Thyroid gland (tissue), 4 donors: ENCODE data around the gene POLK. TPM values are rescaled to one million over a fixed set of nuclear protein-coding genes. Genes with fewer than 3 reads are reported as not detected.
"Not testable (repeated sequence)": the region's sequence is repeated elsewhere in the genome, so short reads cannot be mapped to it uniquely, and the experiment has no call there.

ENCODE experiments used
- DNase-seq, 2 donors: peaks; one replicate each; pipeline ENCODE4 v3.0.0-alpha.2; 2019
- H3K27ac ChIP-seq, 3 donors: fragments of 200-600 bp; sonication (generic); 1 replicate in 2 of 3; 2 replicates in 1 of 3; pipeline ENCODE4 v1.5.1; 2016 to 2019; ENCODE audit warnings: mild to moderate bottlenecking in 1 of 3, moderate library complexity in 1 of 3
- H3K27me3 ChIP-seq: fragments of 200-600 bp; sonication (generic); one replicate; pipeline ENCODE4 v1.5.1; 2019
- H3K36me3 ChIP-seq, 2 donors: fragments of 200-600 bp; sonication (generic); one replicate each; pipeline ENCODE4 v1.5.1; 2016 to 2019
- H3K4me1 ChIP-seq, 2 donors: fragments of 200-600 bp; sonication (generic); one replicate each; pipeline ENCODE4 v1.5.1; 2017 to 2019
- H3K4me3 ChIP-seq, 3 donors: fragments of 200-600 bp; sonication (generic); replicated peaks in 1 of 3; 1 replicate in 2 of 3; 2 replicates in 1 of 3; pipeline ENCODE4 v1.5.1; 2016; ENCODE audit warnings: mild to moderate bottlenecking in 1 of 3
- H3K9me3 ChIP-seq: fragments of 200-600 bp; sonication (generic); one replicate; pipeline ENCODE4 v1.5.1; 2017
- CTCF ChIP-seq, 6 experiments: fragments of 200-600 bp in 3 of 6; fragments of 450-650 bp in 3 of 6; sonication (generic) in 3 of 6; IDR thresholded peaks; one replicate each; pipeline ENCODE4 v1.5.1; 2016 to 2019; ENCODE audit warnings: antibody characterized with exemption in 6 of 6, mild to moderate bottlenecking in 2 of 6, inconsistent platforms in 1 of 6, moderate library complexity in 1 of 6
- POLR2A ChIP-seq, 2 donors: fragments of 450-650 bp; IDR thresholded peaks; one replicate each; pipeline ENCODE4 v1.6.1; 2017; ENCODE audit warnings: antibody characterized with exemption in 2 of 2, mild to moderate bottlenecking in 2 of 2, moderate library complexity in 1 of 2
- WGBS, 2 donors: methylation state at CpG; one replicate each; pipeline ENCODE4 v1.1.5; 2017; 5-methylcytosine and 5-hydroxymethylcytosine counted together
- intact Hi-C: fragments of 100-400 bp; cut with DNase I; formaldehyde crosslinking; loops from one replicate; pipeline ENCODE4 v1.15.1; 2023
- total RNA-seq, 4 donors: library from RNA; depleted of rRNA; stranded (reverse); fragments of >200 nt; gene quantifications; one replicate each; pipeline ENCODE4 v1.2.3, GENCODE V29; 2016

Gene POLK
- total RNA-seq, 4 donors from 2014 or later, result 49.8 to 74.5 (median 63.3) TPM

DNA sequence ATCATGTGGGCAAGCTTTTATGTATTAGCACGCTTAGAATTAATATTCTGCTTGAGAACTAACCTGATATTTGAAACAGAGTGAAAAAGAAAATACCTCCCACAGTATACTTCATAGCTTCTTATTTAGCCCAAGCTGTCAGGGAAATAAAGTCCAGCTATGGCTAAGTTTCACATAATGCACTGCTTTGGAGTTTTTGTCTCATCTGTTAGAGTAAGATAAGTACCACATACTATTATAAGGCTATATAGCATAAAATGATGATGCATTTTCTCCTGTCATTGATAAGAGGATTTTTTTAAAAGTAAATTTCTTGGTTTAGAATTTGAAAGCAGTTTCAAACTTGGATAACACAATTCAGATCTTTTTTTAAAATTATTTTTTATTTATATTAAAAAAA, 97.2 kb downstream of the POLK start:
- no peaks in the 10 kb centered on the region for H3K9me3 ChIP-seq
- no peak for TF ChIP-seq POLR2A (IDR thresholded peaks at IDR 0.05)
- TF ChIP-seq CTCF (IDR thresholded peaks at IDR 0.05), result no peak
- intact Hi-C loops, result no loop called here
- no peak overlapping the region for H3K27ac ChIP-seq
- 91 to 96% methylated on average over 1 of the region's 1 CpG for WGBS, 2 donors
- H3K4me1 ChIP-seq, result peaks cover 9 to 22% of the 10 kb centered on the region in 2 donors
- no peak for DNase-seq
- no peaks in the 10 kb centered on the region for H3K36me3 ChIP-seq
- no peak overlapping the region for H3K4me3 ChIP-seq
- no peaks in the 10 kb centered on the region for H3K27me3 ChIP-seq

DNA sequence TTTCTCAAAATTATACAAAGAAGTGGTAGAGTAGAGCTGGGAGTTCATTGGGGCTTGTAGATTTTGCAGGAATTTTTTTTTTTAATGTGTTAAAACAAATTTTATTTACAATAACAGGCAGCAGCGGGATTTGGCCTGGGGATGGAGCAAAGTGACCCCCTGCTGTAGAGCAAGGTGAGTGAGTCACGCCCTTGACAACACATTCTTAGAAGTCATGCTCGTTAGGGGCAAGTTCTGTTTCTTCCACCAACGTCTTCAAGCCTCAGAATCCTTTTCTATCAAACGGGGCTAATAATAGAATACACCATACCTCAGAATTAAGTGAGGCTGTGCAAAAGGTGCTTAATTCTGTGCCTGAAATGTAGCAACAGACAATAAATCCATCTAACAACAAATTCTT, 98.5 kb downstream of the POLK start:
- no peak for DNase-seq
- no peak overlapping the region for H3K27ac ChIP-seq
- intact Hi-C loops, result no loop called here
- H3K4me1 ChIP-seq, result peaks cover 9 to 22% of the 10 kb centered on the region in 2 donors
- no peaks in the 10 kb centered on the region for H3K27me3 ChIP-seq
- no peak overlapping the region for H3K4me3 ChIP-seq
- no peak for TF ChIP-seq POLR2A (IDR thresholded peaks at IDR 0.05)
- WGBS, 2 donors, result 92% methylated on average over 5 of the region's 5 CpGs
- no peaks in the 10 kb centered on the region for H3K9me3 ChIP-seq
- H3K36me3 ChIP-seq, result no peaks in the 10 kb centered on the region

GRCh38 chr5:75610859-75611310, 99.2 kb downstream of the POLK start:
- Histone ChIP-seq H3K27ac (peak overlapping the region in 1 of 3 donors; percentile 67), H3K4me3 (peak overlapping the region in 1 of 3 donors; percentile 52), H3K4me1 (peaks cover 9 to 22% of the 10 kb centered on the region in 2 donors)
- H3K9me3 ChIP-seq, H3K27me3 ChIP-seq, H3K36me3 ChIP-seq, intact Hi-C loops: not testable (repeated sequence)
- DNase-seq, result peak; percentile 25 to 30
- 27 to 28% methylated on average over 11 of the region's 11 CpGs for WGBS, 2 donors

DNA sequence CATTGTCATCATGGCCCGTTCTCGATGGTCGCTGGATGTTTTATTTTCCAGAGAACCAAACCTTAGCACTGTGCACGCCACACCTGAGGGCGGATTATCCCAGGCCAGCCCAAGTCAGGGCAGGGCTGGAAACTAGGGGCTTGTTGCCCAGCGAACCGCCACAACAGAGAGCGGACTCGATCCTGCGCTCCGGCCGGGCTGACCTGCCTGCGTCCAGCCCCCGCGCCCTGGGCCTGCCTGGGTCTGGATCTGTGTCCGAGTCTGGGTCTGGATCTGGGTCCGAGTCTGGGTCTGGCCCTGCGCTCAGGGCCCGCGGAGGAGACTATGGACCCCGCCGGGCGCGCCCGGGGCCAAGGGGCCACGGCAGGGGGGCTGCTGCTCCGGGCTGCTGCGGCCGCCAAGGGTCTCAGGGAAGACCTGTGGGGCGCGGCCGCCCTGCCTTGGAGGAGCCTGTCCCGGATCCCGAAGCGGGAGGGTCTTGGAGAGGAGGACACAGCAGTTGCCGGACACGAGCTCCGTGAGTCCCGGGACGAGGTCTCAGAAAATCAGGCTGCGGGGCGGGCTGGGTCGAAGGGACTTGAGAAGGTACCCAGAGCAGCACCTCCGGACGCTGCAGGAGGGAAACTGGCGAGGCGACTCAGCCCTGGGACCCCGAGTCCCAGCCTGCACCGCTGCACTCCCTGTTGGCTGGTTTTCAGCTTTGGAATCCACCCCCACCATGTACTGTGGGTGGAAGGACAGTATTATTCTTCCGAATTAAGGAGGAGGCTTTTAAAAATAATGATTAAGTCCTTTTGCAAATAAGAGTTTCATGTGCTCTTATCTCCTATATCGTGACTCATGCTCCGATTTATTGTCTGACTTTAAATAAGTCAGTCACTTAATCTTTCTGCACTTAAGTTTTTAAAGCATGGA, 99.9 kb downstream of the POLK start, which contains the start of gene ANKDD1B:
TSS of gene ANKDD1B (plus strand) at position 143 of the 915 bp plus-strand sequence. CDS start at position 325, 182 bp downstream.
- Histone ChIP-seq H3K27me3 (no peaks in the 10 kb centered on the region), H3K9me3 (no peaks in the 10 kb centered on the region), H3K36me3 (no peaks in the 10 kb centered on the region), H3K27ac (peak within 1 kb of the TSS in 2 of 3 donors; percentile 58 to 67), H3K4me1 (peaks cover 9 to 22% of the 10 kb centered on the region in 2 donors), H3K4me3 (peak within 1 kb of the TSS; percentile 22 to 52 (median 34))
- DNase-seq, result peak; percentile 53 to 58
- TF ChIP-seq CTCF (IDR thresholded peaks at IDR 0.05), result no peak
- no peak for TF ChIP-seq POLR2A (IDR thresholded peaks at IDR 0.05)
- WGBS, 2 donors, result 2 to 4% methylated on average over 39 to 44 of the region's 52 CpGs
- intact Hi-C loops, result no loop called here

- Histone ChIP-seq H3K4me3 (peak overlapping the region in 2 of 3 donors; percentile 34 to 52), H3K27ac (peak overlapping the region in 1 of 3 donors; percentile 58), H3K4me1 (peaks cover 9 to 19% of the 10 kb centered on the region in 2 donors), H3K9me3 (no peaks in the 10 kb centered on the region), H3K27me3 (no peaks in the 10 kb centered on the region), H3K36me3 (no peaks in the 10 kb centered on the region)
- DNase-seq, result no peak
- intact Hi-C loops, result no loop called here
- 12 to 26% methylated on average over 11 to 12 of the region's 12 CpGs for WGBS, 2 donors
- TF ChIP-seq POLR2A (IDR thresholded peaks at IDR 0.05), result no peak
- no peak for TF ChIP-seq CTCF (IDR thresholded peaks at IDR 0.05)
These were observed 100.5 kb downstream of the POLK start for GRCh38 chr5:75612226-75612569.

GRCh38 chr5:75612901-75613300, 101.2 kb downstream of the POLK start:
- 94 to 97% methylated on average over 3 of the region's 3 CpGs for WGBS, 2 donors
- intact Hi-C loops, result no loop called here
- H3K4me1 ChIP-seq, result peaks cover 9 to 19% of the 10 kb centered on the region in 2 donors
- no peak for DNase-seq
- H3K27ac ChIP-seq, result no peak overlapping the region
- H3K36me3 ChIP-seq, result no peaks in the 10 kb centered on the region
- TF ChIP-seq POLR2A (IDR thresholded peaks at IDR 0.05) (no peak), CTCF (IDR thresholded peaks at IDR 0.05) (no peak)
- H3K4me3 ChIP-seq, result no peak overlapping the region
- H3K9me3 ChIP-seq, result no peaks in the 10 kb centered on the region
- no peaks in the 10 kb centered on the region for H3K27me3 ChIP-seq
